ENCODE results near the gene LBHD1. TPM values are rescaled to one million over a fixed set of nuclear protein-coding genes. Genes with fewer than 3 reads are reported as not detected.

LBHD1 gene
- total and polyA plus RNA-seq, 2 of the 13 experiments (the other 11 are each of a cell fraction or from before 2014, with no cell fraction given), result 3.2 to 3.7 TPM

DNA sequence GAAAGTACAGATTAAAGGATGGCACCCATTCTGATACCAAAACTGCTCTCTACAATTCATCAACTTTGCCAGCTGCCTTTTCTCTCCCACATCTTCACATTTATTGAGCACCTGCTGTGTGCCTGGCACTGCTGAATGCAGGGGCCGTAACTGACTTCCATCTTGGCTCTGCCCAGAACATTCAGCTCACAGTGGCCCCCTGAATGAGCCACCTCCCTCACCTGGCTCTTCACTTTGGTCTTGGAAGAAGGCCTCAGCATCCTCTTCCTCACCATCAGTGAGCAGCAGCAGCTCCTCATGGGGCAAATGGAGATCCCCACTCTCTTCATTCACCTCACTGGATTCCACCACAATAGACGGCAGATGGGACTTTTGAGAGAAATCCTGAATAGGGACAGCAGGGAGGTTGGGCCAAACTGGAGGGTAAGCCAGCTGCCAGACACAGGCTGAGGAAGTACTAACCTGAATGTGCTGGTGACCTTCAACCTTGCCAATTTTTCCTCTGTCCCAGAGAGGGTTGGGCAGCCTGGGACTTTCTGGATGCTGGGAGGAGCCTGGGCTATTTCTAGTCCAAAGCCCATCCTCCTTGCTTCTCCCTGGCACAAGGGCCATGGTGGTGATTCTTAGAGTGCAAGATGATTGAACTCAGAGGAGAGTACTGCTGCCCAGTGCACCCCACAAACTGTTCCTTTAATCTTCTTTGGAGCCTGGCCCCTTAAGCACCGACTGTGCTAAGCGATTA, 2.5 kb downstream of the LBHD1 start (continued):
- TF ChIP-seq, protein P1, sequence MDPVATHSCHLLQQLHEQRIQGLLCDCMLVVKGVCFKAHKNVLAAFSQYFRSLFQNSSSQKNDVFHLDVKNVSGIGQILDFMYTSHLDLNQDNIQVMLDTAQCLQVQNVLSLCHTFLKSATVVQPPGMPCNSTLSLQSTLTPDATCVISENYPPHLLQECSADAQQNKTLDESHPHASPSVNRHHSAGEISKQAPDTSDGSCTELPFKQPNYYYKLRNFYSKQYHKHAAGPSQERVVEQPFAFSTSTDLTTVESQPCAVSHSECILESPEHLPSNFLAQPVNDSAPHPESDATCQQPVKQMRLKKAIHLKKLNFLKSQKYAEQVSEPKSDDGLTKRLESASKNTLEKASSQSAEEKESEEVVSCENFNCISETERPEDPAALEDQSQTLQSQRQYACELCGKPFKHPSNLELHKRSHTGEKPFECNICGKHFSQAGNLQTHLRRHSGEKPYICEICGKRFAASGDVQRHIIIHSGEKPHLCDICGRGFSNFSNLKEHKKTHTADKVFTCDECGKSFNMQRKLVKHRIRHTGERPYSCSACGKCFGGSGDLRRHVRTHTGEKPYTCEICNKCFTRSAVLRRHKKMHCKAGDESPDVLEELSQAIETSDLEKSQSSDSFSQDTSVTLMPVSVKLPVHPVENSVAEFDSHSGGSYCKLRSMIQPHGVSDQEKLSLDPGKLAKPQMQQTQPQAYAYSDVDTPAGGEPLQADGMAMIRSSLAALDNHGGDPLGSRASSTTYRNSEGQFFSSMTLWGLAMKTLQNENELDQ (CRISPR knock-in tag; IDR thresholded peaks at IDR 0.05; ENCODE audit: borderline replicate concordance), result no peak
- no peak for TF ChIP-seq NBN (conservative IDR thresholded peaks at IDR 0.05)

DNA sequence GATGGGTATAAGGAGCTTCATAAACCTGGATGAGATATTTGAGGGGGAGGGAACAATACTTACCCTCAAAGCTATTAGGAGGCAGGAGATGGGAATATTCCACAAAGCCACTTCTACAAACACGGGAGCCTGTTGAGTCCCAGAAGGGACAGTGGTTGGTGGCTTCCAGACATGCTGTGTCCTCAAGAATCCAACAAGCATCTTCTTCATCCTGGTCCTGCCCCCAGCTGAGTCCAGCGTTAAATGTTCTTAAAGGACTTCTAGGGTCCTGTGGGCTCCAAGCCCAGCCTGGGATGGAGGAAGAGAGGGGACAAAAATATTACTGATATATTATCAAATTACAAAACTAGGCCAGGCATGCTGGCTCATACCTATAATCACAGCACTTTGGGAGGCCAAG, 4.6 kb downstream of the LBHD1 start:
- no peak for ATAC-seq
- no peak for FAIRE-seq
- BruUV-seq (replicated peaks), result no TSS peak
- Histone ChIP-seq H3K27ac (ENCODE audit: extremely low read length, insufficient read depth, low read length) (no peak overlapping the region), H2AFZ (ENCODE audit: low read length) (no peak overlapping the region), H3K27me3 (ENCODE audit: control insufficient read depth in 1 of 2, insufficient read depth in 2 of 2, low read length in 2 of 2) (no peaks in the 10 kb centered on the region; a peak in 1 of 5 replicates), H3K4me2 (ENCODE audit: low read depth, low read length) (no peak overlapping the region), H3K4me1 (ENCODE audit: insufficient read depth, low read length) (peaks cover 59% of the 10 kb centered on the region), H3K9me3 (ENCODE audit: low read length) (no peaks in the 10 kb centered on the region), H3K4me3 (replicated peaks in 1 of 3; ENCODE audit: insufficient read depth in 1 of 3, low read depth in 2 of 3, low read length in 3 of 3) (no peak overlapping the region), H3K79me2 (ENCODE audit: insufficient read depth, low read length) (peaks cover 50% of the 10 kb centered on the region), H4K20me1 (ENCODE audit: insufficient read depth, low read length) (no peaks in the 10 kb centered on the region; the same call in none of the 2 replicates), H3K9ac (ENCODE audit: insufficient read depth, low read depth, low read length) (peak overlapping the region; percentile 91), H3K36me3 (replicated peaks in 1 of 2; ENCODE audit: control insufficient read depth in 1 of 2, insufficient read depth in 2 of 2, low read length in 2 of 2) (peaks cover 0 to 15% of the 10 kb centered on the region in 2 experiments; a peak in 2 of 5 replicates)
- no peak for DNase-seq (ENCODE audit: low spot score)
- CTCF ChIA-PET (ENCODE audit: low intra/inter-chr PET ratio, low total read pairs), result no interaction called here
- in situ Hi-C loops (cut with HindIII; ENCODE audit: extremely low pct_ligation_motif_present, low pct_unique_long_range_greater_than_20kb), result no loop called here
- TF ChIP-seq POLR2A (IDR thresholded peaks at IDR 0.05; ENCODE audit: insufficient read depth in 1 of 2, low read depth in 2 of 2, low read length in 2 of 2), result peak in 1 of 2 experiments; percentile 52; a peak in 1 of 4 replicates
- TF ChIP-seq GTF3A (CRISPR knock-in tag; conservative IDR thresholded peaks at IDR 0.05), result no peak
- TF ChIP-seq RBM22 (optimal IDR thresholded peaks at IDR 0.05; ENCODE audit: low read length), result peak; percentile 80
- peak; percentile 6; the same call in 1 of the 2 replicates for TF ChIP-seq POLR2G (IDR thresholded peaks at IDR 0.05; ENCODE audit: low read depth, low read length)
- TF ChIP-seq AGO2 (optimal IDR thresholded peaks at IDR 0.05; ENCODE audit: low read depth, low read length), result peak; percentile 8
- 93% methylated on average over 2 of the region's 2 CpGs for WGBS (ENCODE audit: low lambda C conversion rate)
- POLR2A ChIA-PET, result interaction anchor here (0.7 to 6.6 kb wide), 10 partner anchors 9 to 174 kb away, joined by 3 to 98 read pairs (median 6); partner anchors contain the start of genes B3GAT3, GANAB, HNRNPUL2 and INTS5
- intact Hi-C loops (cut with micrococcal nuclease; ENCODE audit: unreplicated experiment), result no loop called here

All from HepG2 (cell line).